T-helper 2 cell (primary cell): Measurements from ENCODE around the gene NSFL1C.
"Not testable (repeated sequence)": the region's sequence is repeated elsewhere in the genome, so short reads cannot be mapped to it uniquely, and the experiment has no call there.

ENCODE experiments used
- DNase-seq, 5 experiments: peaks; one replicate each; pipeline versions ENCODE4 v3.0.0 to v3.0.0-alpha.2; 2012 to 2022
- total RNA-seq, 2 donors: gene quantifications; one replicate each; lab custom pipeline; 2026; lab: John Stamatoyannopoulos, UW

The NSFL1C gene
- total RNA-seq = 39.3 to 40.0 reads per million in 2 donors

DNA sequence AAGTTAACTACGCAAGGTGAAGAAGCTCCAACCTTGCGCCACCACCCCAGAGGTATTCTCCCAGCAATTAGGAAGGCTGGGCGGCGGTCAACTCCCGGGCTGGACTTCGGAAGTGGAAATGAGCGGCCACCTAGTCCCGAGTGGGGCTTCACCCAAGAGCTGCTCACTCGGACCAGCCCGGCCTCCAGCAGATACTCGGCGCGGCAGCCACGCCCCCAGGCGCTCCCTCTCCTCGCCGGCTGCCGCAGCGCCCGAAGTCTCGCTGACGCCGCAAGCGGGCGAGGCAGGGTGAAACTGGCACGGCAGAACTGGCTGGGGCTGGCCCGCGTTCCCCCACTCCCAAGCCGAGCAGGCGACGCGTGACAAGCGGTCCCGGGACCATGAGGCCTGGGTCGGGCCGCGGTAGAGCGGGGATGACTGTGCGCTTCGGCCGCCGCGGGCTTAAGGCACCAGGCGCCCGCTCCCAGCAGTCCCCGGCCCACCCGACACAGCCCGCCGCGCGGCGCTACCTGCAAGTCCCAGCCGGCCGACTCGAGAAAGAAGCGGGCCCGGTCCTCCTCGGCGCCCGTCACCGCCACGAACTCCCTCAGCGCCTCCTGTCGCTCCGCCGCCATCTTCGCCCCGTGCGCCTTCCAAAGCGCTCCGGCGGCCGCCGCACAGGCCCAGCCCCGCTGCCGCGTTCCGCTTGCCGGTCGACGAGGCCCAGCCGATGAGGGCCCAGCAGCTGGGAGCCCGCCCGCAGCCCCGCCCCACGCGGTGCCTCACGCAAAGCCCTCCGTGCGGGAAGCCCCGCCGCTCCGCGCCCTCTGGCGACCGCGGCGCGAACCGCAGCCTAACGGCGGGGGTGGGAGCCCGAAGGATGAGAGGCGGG lies at the start of gene NSFL1C:
NSFL1C (minus strand) TSS at position 639 of the 871 bp plus-strand sequence; CDS start at position 614, 25 bp downstream.
- peak; percentile 94 to 97 (median 97) for DNase-seq

DNA sequence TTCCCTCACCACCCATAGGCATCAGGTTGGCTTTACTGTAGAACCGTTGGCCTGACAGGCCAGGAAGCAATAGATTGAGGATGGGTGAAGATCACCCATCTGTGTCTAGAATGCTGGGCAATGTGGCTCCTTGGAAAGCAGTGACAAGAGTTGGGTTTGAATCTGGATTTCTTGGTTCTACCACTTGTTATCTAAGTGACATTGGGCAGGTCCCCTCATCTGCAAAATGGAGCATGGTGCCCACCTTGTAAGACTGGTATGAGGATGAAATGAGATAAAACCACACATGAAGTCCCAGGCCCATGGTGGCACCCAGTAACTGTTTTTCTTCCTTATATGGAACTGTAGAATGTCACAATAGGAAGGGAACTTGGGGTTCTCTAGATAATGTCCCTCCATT lies 47.2 kb upstream of the NSFL1C start:
- DNase-seq = no peak

GRCh38 chr20:1509237-1509636 lies 42.6 kb upstream of the NSFL1C start:
- peak in 1 of 5 experiments; percentile 39 for DNase-seq

DNA sequence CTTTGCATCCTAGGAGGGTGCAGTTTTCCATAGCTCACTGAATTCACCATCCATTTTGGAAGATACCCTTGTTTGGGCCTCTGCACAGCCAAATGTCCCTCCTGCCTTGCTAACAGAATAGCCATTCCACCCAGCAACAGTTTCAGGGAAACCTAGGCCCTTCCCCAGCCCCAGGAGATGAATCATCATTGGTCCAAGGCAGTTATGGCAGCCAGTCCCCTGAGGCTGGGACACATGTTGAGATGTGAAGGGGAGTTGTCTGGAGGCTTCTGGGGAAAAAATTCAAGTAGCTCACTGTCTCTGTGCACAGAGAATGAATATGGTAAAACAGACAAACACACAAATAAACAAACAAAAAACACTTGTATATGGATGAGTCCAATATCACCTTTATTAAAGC lies 41.9 kb upstream of the NSFL1C start:
- DNase-seq = no peak

DNA sequence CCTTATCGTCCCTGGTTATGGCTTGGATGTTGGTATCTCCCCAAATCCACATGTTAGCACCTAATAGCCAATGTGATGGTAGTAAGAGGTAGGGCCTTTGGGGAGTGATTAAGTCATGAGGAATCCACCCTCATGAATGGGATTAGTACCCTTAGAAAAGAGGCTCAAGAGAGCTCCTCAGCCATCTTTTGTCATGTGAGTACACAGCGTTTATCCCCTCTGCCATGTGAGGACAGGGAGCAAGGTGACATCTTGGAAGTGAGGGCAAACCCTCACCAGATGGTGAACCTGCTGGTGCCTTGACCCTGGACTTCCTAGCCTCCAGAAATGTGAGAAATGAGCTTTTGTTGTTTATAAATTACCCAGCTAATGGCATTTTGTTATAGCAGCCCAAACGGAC lies 40.6 kb upstream of the NSFL1C start:
- DNase-seq = no peak

DNA sequence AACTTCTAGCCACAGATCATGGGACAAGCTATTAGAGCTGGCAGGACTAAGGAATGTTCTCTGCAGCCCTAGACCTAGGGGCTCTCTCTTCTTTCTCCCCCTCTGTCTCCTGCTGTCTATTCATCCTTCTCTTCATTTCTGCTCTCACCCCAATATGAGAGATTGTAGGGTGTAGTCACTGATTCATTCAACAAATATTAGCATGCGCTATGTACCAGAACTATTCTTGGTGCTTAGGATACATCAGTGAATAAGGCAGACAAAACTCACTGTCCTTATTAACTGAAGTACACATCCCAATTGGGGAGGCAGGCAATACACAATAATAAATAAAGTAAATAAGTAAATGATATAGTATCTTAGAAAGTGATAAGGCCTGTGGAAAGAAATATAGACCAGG lies 39.2 kb upstream of the NSFL1C start:
- DNase-seq = no peak

DNA sequence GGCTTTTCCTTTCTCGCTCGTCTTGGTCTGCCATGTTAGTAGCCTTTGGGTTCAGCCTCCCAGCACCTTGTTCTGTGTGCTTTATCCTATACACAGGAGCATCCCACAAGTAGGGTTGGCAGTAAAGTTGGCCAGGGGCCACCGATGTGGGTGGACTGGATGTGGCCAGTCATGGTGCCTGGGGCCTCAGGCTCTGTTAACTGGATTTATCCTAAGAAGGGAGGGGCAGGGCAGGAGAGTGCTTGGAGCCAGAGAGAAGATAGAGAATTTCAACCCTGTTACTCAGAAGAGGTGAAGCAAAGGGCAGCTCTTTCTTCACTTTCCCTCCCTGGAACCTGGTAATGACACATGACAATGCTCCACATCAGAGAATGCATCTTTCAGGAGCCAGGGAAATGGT lies 38.7 kb upstream of the NSFL1C start:
- no peak for DNase-seq

DNA sequence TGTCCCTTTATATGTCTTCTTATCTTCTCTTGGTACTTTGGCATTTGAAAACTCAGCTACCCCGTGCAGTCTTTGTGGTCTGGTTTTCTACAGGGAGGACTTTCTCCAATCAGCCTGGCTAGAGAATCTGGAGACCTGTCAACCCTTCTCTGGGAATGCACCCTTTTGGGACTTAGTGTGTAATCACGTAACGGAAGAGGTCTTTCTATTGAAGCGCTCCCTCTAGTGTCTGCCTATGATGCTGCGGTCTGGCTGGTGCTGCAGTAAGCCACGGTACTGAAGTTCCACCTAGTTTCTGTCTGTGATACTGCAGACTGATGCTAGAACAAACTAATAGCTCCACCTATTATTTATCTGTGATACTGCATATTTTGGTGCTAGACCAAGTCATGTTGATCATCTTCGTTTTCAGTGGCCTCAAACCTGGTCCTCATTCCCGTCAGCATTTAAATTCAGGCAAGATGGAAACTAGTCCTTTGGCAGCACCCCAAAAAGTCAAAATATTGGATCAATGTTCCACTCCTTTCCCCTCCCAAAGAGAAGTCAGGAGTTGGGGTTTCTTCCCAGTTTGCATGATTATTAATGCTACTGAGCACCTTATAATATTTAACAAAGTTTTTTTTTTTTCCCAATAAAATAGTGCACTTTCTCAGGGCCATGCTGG lies 37.0 kb upstream of the NSFL1C start:
- DNase-seq = peak; percentile 25 to 81 (median 56)

DNA sequence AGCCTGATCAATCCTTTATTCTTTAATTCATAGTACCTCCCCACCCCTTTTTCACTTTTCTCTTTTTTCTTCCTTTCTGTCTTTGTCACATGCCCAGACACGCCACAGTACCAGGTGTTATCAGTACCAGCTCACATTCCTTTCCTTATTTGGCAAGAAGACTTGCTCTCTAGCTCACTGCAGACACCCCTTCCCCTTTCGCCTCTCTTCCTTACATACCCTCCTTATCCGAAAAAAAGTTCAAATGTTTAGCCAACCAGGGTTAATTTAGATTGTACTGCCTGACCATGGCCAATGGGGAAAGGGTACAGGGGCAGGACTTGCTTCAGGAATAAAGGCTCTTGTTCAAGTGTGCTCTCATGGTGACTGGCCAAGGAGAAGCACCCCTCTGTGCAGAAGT lies 33.8 kb upstream of the NSFL1C start:
- DNase-seq = no peak

DNA sequence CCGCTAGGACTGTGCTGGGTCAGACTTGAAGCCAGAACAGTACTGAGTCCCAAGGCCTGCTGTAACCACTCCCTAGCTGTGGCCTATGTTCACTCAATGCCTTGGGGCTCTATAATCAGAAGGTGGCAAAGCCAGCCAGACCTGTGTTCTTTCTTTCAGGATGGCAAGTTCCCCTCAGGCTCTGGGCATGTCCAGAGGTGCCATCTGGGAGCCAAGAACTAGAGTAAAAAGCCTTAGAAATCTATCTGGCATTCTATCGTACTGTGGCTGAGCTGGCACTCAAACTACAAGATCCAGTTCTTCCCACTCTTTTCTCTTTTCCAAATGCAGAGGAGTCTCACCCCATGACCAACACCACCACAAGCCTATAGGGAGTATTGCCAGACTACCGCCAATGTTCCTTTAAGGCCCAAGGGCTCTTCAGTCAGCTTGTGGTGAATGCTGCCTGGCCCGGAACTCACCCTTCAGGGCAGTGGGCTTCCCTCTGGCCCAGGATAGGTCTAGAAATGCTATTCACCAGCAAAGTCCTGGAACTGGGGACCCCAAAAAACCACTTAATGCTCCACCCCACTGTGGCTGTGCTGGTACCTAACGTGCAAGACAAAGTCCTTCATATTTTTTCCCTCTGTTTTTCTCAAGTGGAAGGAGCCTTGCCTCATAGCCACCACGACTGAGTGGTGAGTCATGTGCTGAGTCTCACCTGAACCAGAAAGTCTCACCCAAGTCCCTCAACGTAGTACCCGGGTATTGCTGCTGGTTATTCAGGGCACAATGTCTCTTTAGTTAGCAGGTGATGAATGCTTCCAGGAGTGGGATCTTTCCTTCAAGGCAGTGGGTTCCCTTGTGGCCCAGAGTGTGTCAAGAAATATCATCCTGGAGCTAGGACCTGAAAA lies 33.1 kb upstream of the NSFL1C start:
- DNase-seq = no peak

DNA sequence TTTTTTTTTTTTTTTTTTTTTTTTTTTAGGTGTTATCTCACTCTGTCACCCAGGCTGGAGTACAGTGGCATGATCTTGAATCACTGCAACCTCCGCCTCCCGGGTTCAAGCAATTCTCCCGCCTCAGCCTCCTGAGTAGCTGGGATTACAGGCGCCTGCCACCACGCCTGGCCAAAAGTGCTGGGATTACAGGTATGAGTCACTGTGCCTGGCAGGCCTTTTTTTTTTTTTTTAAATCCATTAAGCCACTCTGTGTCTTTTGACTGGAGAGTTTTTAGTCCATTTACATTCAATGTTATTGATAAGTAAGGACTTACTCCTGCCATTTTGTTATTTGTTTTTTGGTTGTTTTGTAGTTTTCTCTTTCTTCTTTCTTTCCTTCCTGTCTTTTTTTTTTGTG lies 30.7 kb upstream of the NSFL1C start:
- not testable (repeated sequence) for DNase-seq

DNA sequence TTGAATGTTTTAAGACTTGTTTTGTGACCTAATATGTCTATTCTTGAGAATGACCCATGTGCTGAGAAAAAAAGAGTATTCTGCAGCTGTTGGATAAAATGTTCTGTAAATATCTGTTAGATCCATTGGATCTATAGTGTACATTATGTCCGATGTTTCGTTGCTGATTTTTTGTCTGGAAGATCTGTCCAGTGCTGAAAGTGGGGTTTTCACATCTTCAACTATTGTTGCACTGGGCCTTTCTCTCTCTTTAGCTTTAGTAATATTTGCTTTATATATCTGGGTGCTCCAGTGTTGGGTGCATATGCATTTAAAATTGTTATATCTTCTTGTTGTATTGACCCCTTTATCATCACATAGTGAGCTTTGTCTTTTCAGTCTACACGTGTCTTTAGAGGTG lies 30.3 kb upstream of the NSFL1C start:
- no peak for DNase-seq

- DNase-seq = no peak
Observed at GRCh38 chr20:1494436-1494835, 27.8 kb upstream of the NSFL1C start.

DNA sequence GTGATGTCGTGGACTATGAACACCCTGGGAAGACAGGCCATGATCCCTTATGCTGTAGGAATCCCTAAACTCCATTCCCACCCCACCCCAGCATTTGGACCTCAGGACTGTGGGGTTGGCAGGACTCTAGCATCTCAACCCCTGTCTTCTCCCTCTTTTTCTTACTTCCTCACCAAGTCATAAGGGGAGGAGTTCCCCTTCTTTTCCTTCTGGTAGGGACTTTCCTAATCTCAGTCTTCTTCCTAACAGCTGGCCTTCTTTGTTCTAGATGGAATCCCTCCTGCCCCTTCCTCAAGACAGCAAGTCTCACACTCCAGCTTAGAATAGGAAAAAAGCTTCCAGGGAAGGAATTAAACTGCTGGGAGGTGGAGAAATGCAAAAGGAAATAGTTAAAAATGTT lies 26.9 kb upstream of the NSFL1C start:
- no peak for DNase-seq

GRCh38 chr20:1491860-1492642 lies 25.4 kb upstream of the NSFL1C start:
- no peak for DNase-seq

- no peak for DNase-seq
Observed at GRCh38 chr20:1491281-1491840, 24.7 kb upstream of the NSFL1C start, which contains the start of gene SIRPB2. SIRPB2 (minus strand) TSS chr20:1491420; CDS start chr20:1491359, 61 bp downstream.

- DNase-seq = no peak
Observed at GRCh38 chr20:1490643-1491195, 24.1 kb upstream of the NSFL1C start.

- DNase-seq = no peak
Observed at GRCh38 chr20:1489764-1490436, 23.3 kb upstream of the NSFL1C start.

- DNase-seq = no peak
Observed at GRCh38 chr20:1489325-1489724, 22.7 kb upstream of the NSFL1C start.

GRCh38 chr20:1486566-1486965 lies 19.9 kb upstream of the NSFL1C start:
- no peak for DNase-seq
